Smooth muscle cell of the brain vasculature (primary cell): Measurements from ENCODE around the gene MRPL22.
"Not testable (repeated sequence)": the region's sequence is repeated elsewhere in the genome, so short reads cannot be mapped to it uniquely, and the experiment has no call there.

Experiments
- DNase-seq: peaks from one replicate; pipeline ENCODE4 v3.0.0-alpha.2; 2012; ENCODE audit warnings: low read depth, low spot score

Gene MRPL22

DNA sequence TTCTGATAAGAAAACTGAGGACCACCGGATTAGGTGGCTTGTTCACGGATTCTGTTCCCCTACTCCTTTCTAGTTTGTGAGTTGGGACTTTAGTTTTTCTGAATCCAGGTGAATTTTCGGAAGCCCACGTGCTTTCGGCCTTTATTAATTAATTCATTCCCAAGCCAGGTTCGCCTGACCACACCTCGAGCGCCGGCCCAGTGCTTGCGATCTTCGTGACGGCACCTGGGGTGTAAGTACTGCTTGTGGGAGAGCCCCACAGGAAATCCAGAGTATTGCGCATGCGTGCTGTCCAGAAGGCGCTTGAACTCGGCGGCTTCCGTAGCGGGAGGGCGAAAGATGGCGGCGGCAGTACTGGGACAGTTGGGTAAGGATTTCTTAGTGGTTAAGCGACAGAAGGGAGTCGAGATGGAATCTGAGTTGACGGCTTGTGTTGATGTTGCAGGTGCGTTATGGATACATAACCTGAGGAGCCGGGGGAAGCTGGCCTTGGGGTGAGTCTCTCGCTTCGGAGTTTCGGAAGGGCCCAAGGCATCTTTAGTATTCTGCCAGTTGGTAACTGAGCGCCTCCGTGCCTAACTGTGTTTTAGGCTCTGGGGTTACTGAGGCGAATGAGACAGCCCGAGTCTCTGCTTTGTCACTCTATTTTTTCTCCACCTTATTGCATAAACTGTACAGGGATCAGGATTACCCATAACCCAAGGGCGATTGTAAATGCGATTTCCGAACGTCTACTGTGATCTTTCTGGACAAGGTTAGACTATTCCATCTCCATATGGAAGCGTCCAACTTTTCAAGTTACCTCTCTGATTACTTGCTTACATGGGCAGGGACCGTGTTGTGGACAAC lies at the start of gene MRPL22:
TSS of gene MRPL22 (plus strand) at position 302 of the 849 bp plus-strand sequence. CDS start at position 340, 38 bp downstream.
- peak; percentile 82 for DNase-seq

DNA sequence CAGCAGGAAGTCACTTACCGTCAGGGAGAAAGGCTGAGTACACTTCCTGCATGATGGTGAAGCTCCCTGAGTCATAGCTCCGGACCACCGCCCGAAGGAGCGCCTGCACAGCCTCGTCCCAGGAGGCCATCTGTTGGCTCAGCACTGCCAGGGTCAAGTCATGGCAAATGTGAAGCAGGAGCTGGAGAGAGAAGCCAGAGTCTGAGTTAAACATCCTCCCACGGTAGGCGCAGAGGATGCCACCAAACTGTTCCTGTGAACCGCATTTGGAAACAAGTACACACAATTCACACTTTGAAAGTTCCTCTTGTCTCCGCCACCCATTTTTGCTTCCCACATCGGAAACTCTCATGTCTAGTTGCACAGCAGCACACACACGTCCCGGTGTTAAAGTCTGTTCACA lies 48.5 kb upstream of the MRPL22 start:
- no peak for DNase-seq

DNA sequence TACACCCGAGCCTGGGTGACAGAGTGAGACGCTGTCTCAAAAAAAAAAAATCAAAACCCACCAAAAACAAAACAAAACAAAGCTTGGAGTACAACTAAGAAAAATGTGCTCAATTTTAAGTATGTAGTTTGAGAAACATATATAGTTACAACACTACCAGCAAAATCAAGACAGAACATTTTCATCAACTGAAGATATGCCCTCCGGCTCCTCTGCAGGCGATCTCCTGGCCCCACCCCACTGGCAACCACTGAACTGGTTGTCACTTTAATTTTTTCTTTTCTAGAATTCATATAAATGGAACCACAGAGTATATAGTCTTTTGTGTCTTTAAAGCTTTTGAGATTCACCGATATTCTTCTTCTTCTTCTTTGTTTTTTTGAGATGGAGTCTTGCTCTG lies 47.5 kb upstream of the MRPL22 start:
- no peak for DNase-seq

DNA sequence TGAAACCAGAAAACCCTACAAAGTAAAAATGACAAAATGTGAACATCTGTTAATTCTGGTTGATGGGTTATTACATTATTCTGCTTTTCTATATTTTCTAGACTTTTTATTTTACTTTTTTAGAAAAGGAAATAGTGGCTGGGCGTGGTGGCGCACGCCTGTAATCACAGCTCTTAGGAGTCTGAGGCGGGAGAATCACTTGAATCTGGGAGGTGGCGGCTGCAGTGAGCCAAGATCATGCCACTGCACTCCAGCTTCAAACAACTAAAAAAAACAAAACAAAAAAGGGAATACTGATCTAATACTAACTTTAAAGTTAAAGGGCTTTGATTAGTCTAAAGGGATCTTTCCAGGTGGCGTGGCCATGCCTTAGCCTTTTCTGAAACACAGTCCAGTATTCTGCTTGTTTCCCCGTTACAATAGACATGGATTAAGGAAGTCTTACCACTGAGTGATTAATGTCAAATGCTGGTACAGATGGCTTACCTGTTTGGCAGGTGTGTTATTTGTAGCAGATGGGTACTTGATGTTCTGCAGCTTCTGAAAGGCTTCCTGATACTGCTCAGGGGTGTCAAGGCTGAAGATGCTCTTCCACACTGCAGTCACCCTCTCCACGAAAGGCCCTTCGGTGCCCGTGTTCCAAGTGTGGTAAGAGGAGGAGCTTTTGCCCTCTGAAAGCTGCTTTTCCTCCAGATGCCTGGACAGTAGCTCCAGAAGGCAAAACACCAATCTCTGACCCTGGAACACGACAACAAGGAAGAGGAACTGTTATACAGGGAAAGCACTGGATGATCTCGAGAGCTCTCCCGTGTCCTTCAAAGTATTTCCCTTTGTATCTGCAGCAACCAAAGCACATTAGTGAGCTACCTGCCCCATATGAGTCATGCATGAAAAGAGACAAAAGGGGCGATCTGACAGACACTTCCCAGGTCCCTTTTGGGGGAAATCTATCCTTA lies 45.0 kb upstream of the MRPL22 start:
- no peak for DNase-seq

DNA sequence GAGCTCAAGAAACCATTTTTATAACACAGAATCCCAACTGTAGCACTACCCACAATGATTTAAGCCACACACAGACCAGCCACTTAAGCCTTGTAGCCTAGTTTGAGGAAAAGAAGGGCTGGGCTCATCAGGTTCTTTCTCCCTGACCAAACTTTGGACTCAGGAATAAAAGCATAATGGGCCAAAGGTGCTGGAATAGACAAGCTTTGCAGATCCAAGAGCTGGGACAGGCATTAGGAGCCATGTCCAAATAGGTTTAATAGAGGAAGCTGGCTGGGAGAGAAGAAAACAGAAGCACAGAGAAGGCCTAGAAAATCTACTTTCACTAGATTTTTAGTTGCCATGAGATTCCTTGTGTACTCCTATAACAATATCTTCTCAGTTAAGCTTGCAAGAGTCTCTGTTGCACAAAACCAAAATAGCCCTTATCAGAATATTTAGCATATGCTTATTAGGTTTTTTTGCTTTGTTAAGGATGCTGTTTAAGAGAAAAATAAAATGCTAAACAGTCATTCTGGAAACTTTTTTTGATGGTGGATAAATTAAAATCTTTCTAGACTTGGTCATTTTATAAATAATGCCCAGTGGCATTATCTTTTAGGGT lies 44.2 kb upstream of the MRPL22 start:
- DNase-seq: no peak

DNA sequence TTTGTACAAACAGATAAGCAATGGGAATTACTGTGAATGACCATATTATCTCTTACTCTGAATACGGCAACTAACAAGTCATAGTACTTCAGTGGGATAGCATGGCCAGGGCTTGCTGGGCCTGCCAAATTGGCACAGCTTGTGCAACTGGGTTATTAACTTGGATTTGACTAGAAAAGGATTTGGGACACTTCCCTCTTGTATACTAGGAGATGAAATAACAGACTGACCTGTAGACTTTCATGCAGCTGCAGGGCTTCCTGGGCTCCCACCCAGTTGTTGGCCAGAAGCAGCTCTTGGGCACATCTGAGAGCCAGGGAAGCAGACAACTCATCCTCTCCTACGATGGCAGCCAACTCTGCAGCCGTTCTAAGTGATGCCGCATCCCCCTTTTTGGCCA lies 42.7 kb upstream of the MRPL22 start:
- no peak for DNase-seq

DNA sequence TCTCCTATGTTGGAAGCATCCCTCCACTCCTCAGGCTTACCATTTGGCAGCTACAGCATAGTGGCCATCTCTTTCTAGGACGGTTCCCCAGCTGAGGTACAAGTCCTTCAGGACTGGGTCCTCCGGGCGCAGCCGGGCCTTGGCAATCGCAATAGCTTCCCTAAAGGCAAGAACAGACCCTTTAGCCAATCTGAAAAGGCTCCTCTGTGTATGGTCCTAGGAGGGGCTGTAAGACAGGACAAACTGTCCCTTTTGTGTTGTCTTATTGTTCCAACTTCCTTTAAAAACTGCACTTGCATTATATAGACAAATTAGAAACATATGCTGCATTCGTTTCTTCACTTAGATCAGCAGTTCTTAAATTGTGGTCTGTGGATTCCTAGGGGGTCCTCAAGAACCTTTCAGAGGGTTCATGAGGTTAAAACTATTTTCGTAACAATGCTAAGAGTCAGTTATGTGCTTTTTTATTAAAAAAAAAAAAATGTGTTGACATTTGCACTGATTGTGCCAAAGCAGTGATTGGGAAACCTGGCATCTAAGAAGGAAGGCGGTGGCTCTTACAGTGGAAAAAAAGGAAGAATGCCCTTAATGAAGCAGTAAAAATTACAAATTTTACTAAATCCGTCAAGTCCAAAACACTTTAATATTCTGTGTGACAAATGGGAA lies 41.6 kb upstream of the MRPL22 start:
- DNase-seq: peak; percentile 45

DNA sequence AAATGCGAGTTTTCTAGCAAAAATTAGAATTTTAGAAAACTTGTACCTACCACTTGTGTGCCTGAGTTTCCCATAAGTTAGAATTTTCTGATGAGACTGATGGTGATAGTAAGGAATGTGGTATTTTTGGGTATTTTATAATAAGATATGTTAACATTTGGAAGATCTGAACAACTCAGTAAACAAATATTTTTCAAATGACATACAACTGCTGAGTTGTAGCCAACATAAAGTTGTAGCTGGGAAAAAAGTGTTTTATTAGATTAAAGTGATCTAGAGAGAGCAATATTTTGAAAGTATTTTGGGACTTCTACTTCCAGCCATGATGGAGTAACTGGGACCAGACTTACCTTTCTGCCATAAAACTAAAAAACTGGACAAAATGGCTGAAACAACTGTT lies 40.8 kb upstream of the MRPL22 start:
- no peak for DNase-seq

DNA sequence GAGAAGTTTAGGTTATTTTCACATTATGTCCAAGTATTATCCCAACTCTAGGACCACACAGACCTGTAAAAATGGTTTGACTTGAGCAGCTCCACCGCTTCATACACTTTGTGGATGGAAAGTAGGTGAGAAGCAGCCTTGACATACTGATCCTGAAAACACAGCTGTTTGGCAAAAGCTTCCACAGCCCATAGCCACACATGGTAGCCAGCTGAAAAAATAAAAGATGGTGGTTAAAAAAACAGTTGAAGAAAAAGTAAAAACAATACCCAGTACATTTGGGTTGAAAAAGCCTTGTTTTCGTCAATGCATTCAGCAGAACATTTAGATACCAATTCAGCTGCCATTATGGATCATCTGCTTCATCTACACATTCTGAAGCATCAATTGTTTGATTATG lies 39.6 kb upstream of the MRPL22 start:
- DNase-seq: peak; percentile 81

DNA sequence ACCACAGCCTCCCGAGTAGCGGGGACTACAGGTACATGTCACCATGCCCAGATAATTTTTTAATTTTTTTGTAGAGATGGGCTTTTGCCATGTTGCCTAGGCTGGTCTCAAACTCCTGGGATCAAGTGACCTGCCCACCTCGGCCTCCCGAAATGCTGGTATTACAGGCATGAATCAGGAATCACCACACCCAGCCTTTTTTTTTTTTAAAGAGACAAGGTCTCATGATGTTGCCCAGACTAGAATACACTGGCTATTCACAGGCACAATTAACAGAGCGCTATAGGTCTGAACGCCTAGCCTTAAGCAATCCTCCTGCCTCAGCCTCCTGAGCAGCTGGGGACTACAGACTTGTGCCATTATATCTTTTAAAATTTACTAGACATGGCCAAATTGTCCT lies 39.0 kb upstream of the MRPL22 start:
- DNase-seq: no peak

DNA sequence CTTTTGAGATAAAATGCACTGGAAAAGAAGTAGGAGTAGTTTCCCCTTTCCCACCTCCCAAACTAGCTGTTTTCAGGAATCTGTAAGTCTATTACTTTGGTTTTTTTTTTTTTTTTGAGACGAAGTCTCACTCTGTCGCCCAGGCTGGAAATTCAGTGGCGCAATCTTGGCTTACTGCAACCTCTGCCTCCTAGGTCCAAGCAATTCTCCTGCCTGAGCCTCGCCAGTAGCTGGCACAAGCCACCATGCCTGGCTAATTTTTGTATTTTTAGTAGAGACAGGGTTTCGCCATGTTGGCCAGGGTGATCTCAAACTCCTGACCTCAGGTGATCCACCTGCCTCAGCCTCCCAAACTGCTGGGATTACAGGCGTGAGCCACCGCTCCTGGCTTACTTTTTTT lies 35.3 kb upstream of the MRPL22 start:
- not testable (repeated sequence) for DNase-seq

DNA sequence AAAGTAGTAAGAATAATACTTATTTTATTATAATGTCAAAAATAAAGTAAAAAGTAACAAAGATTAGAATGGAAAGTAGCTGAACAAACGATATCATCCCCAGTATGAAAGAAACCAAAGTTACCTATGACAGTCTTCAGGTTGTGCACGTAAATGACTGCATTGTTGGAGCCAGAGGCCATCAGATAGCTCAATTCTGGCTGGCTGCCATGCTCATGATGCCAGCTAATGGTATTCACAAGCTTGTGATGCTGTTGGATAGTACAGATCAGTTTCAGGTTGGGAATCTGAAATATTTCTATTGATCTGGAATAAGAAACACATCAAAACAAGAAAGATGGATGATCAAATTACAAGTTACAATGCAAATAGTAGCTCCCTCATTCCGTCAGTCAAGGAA lies 24.0 kb upstream of the MRPL22 start:
- DNase-seq: no peak

DNA sequence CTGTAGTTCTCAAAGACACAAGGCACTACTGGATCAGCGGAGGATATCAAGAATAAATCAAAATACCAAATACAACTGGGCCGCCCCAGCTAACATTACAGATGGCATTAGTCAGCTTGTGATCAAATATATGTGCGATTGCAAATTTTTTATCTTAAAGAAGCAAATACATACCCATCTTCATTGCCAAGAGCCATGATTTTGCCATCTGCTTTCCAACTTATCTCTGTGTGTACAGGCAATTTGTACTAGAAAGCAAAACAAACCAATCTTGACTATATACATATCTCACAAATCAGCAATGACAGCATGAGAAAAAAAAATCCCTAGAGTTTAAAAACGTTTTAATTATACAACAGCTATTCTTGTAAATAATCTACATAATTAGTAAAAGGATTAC lies 23.1 kb upstream of the MRPL22 start:
- DNase-seq: no peak

DNA sequence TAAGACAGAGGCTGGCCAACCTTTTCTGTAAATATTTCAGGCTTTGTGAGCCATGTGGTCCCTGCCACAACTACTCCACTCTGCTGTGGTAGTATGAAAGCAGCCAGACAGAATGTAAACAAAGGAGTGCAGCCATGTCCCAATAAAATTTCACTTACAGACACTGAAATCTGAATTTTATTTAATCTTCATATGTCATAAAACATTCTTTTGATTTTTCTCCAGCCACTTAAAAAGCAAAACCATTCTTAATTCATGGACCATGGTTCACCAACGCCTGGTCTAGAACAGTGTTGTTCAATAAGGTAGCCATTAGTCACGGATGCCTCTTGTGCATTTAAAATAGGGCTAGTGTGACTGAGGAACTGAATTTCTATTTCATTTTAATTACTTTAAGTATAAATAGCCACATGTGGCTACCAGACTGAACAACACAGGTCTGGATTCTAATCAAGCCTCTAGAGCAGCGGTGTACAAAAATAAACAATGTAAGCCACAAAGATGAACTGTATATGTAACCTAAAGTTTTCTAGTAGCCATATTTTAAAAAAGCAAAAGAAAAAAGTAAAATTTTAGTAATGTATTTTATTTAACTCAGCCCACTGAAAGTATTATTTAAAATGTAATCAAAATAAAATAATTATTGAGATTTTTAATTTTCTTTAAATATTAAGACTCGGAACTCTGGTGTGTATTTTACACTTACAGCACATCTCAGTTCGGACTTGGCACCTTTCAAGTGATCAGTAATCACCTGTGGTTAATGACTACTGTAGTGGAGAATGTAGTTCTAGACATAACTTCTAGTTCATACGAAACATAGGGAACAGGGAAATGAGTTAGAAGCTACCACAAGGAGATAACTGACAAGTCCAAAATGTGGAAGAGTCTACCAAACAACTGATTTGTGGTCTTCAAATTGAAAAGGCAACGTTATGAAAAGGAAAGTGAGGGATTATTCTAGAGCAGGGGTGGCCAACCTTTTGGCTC lies 17.1 kb upstream of the MRPL22 start:
- no peak for DNase-seq

DNA sequence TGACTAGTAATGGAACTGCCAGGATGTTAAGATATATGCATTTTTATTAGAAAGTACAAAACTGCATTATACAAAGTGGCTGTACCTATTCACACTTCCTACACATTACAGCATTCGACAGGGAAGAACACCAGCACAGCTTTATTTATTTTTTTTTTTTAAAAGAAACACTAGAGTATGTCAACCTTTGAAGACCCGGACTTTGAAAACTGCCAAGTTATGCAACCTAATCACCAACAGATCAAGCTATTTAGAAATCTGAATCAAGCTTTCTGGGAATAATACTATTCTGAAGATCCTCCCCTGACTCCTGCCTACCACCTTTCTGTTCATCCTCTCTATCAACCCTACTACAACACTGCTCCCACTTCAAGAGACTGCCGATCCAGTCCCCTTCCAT lies 7.3 kb upstream of the MRPL22 start:
- DNase-seq: no peak

DNA sequence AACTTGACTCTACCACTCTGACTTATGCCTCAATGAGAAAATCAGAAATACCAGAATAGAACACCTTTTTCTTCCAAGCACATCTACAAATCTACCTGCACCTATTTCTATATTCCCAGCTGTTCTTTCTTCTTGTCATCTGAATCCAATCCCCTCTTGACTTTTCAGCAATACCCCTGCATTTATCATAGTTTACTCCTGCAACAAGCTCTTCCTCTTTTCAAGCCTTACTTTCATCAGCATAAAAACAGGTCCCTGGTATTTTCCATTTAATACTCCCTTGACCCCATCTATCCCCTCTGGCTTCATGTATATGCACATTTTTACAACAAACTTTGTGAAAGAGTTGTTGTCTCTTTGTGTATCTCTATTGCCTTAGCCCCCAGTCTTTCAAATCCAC lies 6.0 kb upstream of the MRPL22 start:
- no peak for DNase-seq

DNA sequence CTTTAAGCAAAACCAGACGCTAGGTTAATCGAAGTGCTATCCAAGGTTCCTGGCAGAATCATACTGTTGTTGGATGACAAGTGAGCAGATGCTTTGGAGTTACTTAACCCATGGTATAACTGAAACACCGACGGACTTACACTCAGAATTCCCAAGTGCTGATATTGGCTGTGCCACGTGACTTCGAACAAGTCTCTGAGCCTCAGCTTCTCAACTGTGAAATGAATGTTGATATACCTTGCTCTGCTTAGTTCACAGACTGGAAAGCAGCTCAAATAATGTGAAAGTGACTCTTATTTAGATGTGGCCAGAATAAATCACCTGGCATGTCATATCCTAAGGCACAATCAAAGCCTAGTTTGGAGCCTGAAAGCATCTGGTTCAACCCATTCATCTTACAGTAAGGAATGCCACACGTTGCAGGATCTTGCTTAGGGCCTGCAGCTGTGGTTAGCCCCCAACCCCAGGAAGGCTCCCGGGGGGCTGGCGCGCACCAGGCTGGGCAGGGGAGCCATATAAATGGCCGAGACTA lies 3.6 kb upstream of the MRPL22 start:
- no peak for DNase-seq

DNA sequence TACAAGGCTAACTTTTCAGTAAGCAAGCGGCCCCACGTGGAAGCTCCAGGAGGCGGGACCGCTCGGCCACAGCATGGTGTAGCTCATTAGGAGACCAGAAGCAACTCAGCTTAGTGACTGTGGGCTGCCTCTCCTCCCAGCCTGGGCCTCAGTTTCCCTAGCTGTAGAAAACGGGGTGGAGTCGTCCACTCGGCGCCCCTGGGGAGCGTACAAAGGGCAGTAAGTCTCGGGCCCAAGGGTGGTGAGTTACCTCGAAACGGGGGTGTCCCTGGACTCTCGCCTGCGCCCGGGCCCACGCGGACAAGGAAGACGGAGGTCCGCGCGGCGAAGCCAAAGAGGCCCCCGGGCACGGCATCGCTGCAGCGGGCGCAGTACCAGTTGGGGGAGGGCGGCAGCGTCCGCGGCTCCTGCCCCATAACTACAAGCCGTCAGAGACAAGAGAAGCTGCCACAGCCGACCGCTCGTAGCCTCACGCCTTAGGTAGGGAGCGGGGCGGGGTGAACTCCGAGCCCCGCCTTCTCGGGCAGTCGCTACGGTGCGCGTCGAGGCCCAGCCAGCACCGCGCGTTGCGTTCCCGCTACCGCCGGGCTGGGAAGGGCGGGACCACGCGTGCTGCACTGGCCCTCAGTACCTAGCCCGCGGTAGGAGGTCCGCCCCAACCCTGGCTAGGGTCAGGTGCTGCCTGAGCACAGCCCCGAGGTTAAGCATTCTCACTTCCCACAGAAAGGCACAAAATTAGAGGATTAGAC lies 3.0 kb upstream of the MRPL22 start, which contains the start of gene GEMIN5:
TSS of gene GEMIN5 (minus strand) at position 494 of the 749 bp plus-strand sequence. CDS start at position 416, 78 bp downstream.
- DNase-seq: peak; percentile 56

DNA sequence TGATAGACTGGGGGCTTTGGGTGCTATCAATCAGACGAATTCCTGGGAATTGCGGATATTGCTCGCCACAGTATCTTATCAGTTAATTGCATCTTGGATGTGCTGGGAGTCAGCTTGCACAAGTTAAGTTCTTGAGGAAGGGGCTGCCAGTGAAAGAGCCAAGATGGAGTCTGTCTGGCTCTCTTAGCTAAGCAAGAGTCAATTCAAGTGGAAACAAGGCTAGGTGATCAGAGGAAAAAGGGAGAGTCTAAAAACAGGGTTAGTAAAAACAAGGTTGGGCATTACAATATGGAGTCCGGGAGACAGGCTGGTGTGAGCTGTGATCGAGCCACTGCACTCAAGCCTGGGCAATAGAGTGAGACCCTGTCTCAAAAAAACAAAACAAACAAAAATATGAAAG lies 1.5 kb upstream of the MRPL22 start:
- DNase-seq: not testable (repeated sequence)
